Pancreas (tissue), 10 donors: ENCODE results near the gene ANKRD53. TPM values are rescaled to one million over a fixed set of nuclear protein-coding genes. Genes with fewer than 3 reads are reported as not detected.

Experiments used
- ATAC-seq, 4 donors: fragments of 200-7000 bp; cut with Tn5 transposase; one replicate each; pipeline versions ENCODE4 v1.8.0 to v1.9.1; 2020; ENCODE audit warnings: mild to moderate bottlenecking in 4 of 4, moderate library complexity in 4 of 4
- DNase-seq, 6 donors: peaks; one replicate each; pipeline ENCODE4 v3.0.0-alpha.2; 2020
- FAIRE-seq: peaks from 2 replicates; lab custom pipeline; 2012; peaks lifted over from hg19 to GRCh38; lab: Jason Lieb, UNC
- H3K27ac ChIP-seq, 4 donors: fragments of 200-600 bp; sonication (generic); 1 replicate in 3 of 4; 2 replicates in 1 of 4; pipeline versions ENCODE4 v1.5.0 to v1.8.0; 2020
- H3K27me3 ChIP-seq, 4 donors: fragments of 200-600 bp; one replicate each; pipeline ENCODE4 v1.8.0; 2021
- H3K36me3 ChIP-seq, 3 donors: fragments of 200-600 bp; sonication (generic) in 1 of 3; one replicate each; pipeline versions ENCODE4 v1.5.0 to v1.8.0; 2020 to 2021
- H3K4me1 ChIP-seq, 3 donors: fragments of 200-600 bp; one replicate each; pipeline ENCODE4 v1.8.0; 2021
- H3K4me3 ChIP-seq, 4 donors: fragments of 200-600 bp; sonication (generic) in 2 of 4; one replicate each; pipeline versions ENCODE4 v1.5.0 to v1.8.0; 2020 to 2021
- H3K9me3 ChIP-seq, 4 donors: fragments of 200-600 bp; one replicate each; pipeline ENCODE4 v1.8.0; 2021
- CTCF ChIP-seq, 4 donors: fragments of 200-600 bp; sonication (generic) in 3 of 4; IDR thresholded peaks; one replicate each; pipeline versions ENCODE4 v1.5.0 to v1.8.0; 2021; ENCODE audit warnings: antibody characterized with exemption in 4 of 4
- WGBS, 2 donors: extraction: QIAGEN DNeasy Blood & Tissue Kit; methylation state at CpG; one replicate each; pipeline ENCODE4 v1.1.7; 2013; 5-methylcytosine and 5-hydroxymethylcytosine counted together
- intact Hi-C, 3 donors: fragments of 100-400 bp; cut with DNase I; formaldehyde crosslinking; loops; one replicate each; pipeline versions ENCODE4 v1.11.1 to v1.14.2; 2022
- polyA plus RNA-seq, 2 donors: library from polyadenylated mRNA; stranded (reverse); fragments of 200-250 nt; gene quantifications; one replicate each; pipeline ENCODE4 v1.2.3, GENCODE V29; 2013
- total RNA-seq, 6 donors: library from RNA; stranded (reverse); fragmentation: NEBNext Ultra II Directional in 4 of 6; extraction: Animal tissue kit (Norgen Biotek cat#: 25700) in 4 of 6; gene quantifications; one replicate each; pipeline versions ENCODE4 v1.2.1 to v1.2.4, GENCODE V29; 2021 to 2023
- donor health status: healthy with polysubstance abuse.
- donor health status: DM: no; HTN: no; CAD: no; lungs with moderate emphysema.
- donor health status: DM: no; HTN: no; CAD: no.
- donor health status: control.
- donor health status: control.
- donor health status: Bipolar disorder and iron deficiency.
- donor health status: DM: yes; HTN: yes; CAD: no.
- donor health status: DM: no; HTN: no; CAD: no.
- donor health status: DM: no; HTN: no; CAD: no.
- donor health status: DM: yes; HTN: yes; CAD: no.

ANKRD53 gene
- total and polyA plus RNA-seq, 8 donors = 3.5 to 10.2 (median 6.8) TPM

- Histone ChIP-seq H3K27me3 (no peaks in the 10 kb centered on the region), H3K27ac (no peak overlapping the region), H3K36me3 (peaks cover 4 to 29% (median 11%) of the 10 kb centered on the region in 3 donors), H3K4me3 (no peak overlapping the region), H3K4me1 (no peaks in the 10 kb centered on the region), H3K9me3 (no peaks in the 10 kb centered on the region)
- TF ChIP-seq CTCF (IDR thresholded peaks at IDR 0.05) = peak; percentile 54 to 74 (median 61)
- no peak for FAIRE-seq
- intact Hi-C loops = no loop called here
- WGBS, 2 donors = 29 to 31% methylated on average over 32 of the region's 32 CpGs
- peak; percentile 71 to 93 (median 85) for ATAC-seq
- DNase-seq = peak in 5 of 6 donors; percentile 42 to 87 (median 71)
Measured at GRCh38 chr2:70984576-70985282, 6.3 kb downstream of the ANKRD53 start.

- Histone ChIP-seq H3K4me1 (no peaks in the 10 kb centered on the region), H3K4me3 (no peak overlapping the region), H3K27me3 (no peaks in the 10 kb centered on the region), H3K36me3 (peaks cover 4 to 29% (median 11%) of the 10 kb centered on the region in 3 donors), H3K27ac (no peak overlapping the region), H3K9me3 (no peaks in the 10 kb centered on the region)
- 61 to 76% methylated on average over 5 of the region's 5 CpGs for WGBS, 2 donors
- ATAC-seq (no peak), FAIRE-seq (no peak), DNase-seq (peak in 2 of 6 donors; percentile 16 to 18)
- intact Hi-C loops = no loop called here
- TF ChIP-seq CTCF (IDR thresholded peaks at IDR 0.05) = no peak
Measured at GRCh38 chr2:70985283-70985688, 6.9 kb downstream of the ANKRD53 start.

- Histone ChIP-seq H3K27ac (no peak overlapping the region), H3K27me3 (no peaks in the 10 kb centered on the region), H3K9me3 (no peaks in the 10 kb centered on the region), H3K4me3 (no peak overlapping the region), H3K4me1 (no peaks in the 10 kb centered on the region), H3K36me3 (peaks cover 4 to 29% (median 11%) of the 10 kb centered on the region in 3 donors)
- TF ChIP-seq CTCF (IDR thresholded peaks at IDR 0.05) = no peak
- WGBS, 2 donors = 99 to 100% methylated on average over 1 of the region's 1 CpG
- peak in 1 of 6 donors; percentile 5 for DNase-seq
- ATAC-seq = no peak
- intact Hi-C loops = no loop called here
- FAIRE-seq = no peak
Measured at GRCh38 chr2:70985956-70986355, 7.5 kb downstream of the ANKRD53 start.

- 85 to 90% methylated on average over 4 of the region's 4 CpGs for WGBS, 2 donors
- H3K36me3 ChIP-seq = peaks cover 4 to 29% (median 11%) of the 10 kb centered on the region in 3 donors
- no peak for FAIRE-seq
Measured at GRCh38 chr2:70986499-70987189, 8.2 kb downstream of the ANKRD53 start.

More at GRCh38 chr2:70986499-70987189, 8.2 kb downstream of the ANKRD53 start:
- no peak for TF ChIP-seq CTCF (IDR thresholded peaks at IDR 0.05)
- Histone ChIP-seq H3K27ac (no peak overlapping the region), H3K9me3 (no peaks in the 10 kb centered on the region), H3K4me3 (no peak overlapping the region), H3K27me3 (no peaks in the 10 kb centered on the region), H3K4me1 (no peaks in the 10 kb centered on the region)
- DNase-seq = no peak
- intact Hi-C loops = no loop called here
- no peak for ATAC-seq
